ENCODE measurements around the gene PIGZ. TPM values are rescaled to one million over a fixed set of nuclear protein-coding genes. Genes with fewer than 3 reads are reported as not detected.

PIGZ gene
- total RNA-seq, 1 experiment from 2014 or later = 0.23 TPM

DNA sequence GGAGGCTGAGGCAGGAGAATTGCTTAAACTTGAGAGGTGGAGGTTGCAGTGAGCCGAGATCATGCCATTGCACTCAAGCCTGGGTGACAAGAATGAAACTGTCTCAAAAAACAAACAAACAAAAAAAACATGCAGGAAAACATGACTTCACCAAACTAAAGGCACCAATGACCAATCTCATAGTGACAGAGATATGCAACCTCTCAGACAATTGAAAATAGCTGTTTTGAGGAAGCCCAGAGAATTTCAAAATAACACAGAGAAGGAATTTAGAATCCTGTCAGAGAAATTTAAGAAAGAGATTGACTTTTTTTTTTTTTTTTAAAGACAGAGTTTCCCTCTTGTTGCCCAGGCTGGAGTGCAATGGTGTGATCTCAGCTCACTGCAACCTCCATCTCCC lies 52.4 kb downstream of the PIGZ start:
- no peak for DNase-seq (ENCODE audit: low read depth)

- DNase-seq (ENCODE audit: low read depth) = no peak
Observed at GRCh38 chr3:196915375-196915774, 53.3 kb downstream of the PIGZ start.

DNA sequence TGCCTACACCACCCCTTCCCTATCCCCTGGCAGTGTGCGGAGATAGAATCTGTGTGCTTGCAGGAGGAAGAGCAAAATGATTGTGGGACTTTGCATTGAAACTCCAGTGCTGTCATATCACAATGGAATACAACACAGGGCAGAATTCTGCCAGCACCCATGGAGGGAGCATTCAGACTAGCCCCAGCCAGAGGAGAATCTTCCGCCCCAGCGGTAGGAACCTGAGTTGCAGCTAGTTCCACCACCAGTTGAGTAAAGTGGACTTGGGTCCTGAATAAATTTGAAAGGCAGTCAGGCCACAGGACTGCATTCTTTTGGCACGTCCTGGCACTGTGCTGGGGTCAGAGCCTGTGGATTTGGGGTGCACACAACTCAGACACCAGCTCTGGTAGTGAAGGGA lies 53.8 kb downstream of the PIGZ start:
- DNase-seq (ENCODE audit: low read depth) = no peak

DNA sequence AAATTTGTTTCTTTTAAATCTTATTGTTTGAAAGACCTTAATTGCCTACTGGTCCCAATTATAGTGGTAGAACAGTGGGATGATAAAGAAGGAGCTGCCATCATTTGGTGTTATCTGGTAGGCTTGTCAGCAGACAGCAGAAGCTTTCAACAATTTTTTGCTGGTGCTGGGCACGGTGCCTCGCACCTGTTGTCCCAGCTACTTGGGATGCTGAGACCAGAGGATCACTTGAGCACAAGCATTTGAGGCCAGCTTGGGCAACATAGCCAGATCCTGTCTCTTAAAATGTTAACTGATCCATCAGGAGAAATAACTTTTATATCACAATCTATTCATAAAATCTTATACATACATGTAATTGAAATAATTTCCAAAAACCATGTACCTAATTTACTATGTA lies 64.9 kb downstream of the PIGZ start:
- DNase-seq (ENCODE audit: low read depth) = no peak

- no peak for DNase-seq (ENCODE audit: low read depth)
Observed at GRCh38 chr3:196902296-196902695, 66.3 kb downstream of the PIGZ start.

DNA sequence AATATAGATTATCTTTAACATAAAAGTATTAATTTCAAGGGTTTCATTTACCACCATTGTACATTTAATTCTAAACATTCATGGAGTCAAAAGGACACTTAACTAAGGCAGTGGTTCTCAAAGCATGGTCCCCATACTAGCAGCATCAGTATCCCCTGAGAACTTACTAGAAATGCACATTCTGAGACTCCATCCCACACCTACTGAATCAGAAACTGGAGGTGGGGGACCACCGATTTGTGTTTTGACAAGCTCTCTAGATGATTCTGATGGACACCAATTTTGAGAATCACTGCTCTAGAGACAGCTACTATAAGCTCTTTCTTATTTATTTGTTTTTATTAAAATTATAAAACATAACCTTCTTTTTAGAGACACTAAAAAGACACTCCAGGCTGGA lies 66.9 kb downstream of the PIGZ start:
- no peak for DNase-seq (ENCODE audit: low read depth)

Other genes with a start within 250 kb of the PIGZ start
- 36.1 and 44.6 TPM in 2 replicates for gene PAK2, start 229.0 kb downstream of the PIGZ start, total RNA-seq (2014; rRNA removed; shearing (Covaris generic))
- gene SENP5, start 100.9 kb downstream of the PIGZ start, total RNA-seq (2014; rRNA removed; shearing (Covaris generic)) = 44.9 and 69.4 TPM in 2 replicates
- 74.7 and 105 TPM in 2 replicates for gene NCBP2, start 26.3 kb downstream of the PIGZ start, total RNA-seq (2014; rRNA removed; shearing (Covaris generic))
- gene MELTF, start 61.0 kb upstream of the PIGZ start, total RNA-seq (2014; rRNA removed; shearing (Covaris generic)) = 1.3 and 1.8 TPM in 2 replicates